IMR-90 (cell line): ENCODE results near the gene GLRA2. TPM values are rescaled to one million over a fixed set of nuclear protein-coding genes. Genes with fewer than 3 reads are reported as not detected.

Source experiments
- ATAC-seq: fragments of 200-7000 bp; cut with Tn5 transposase; 2 replicates; pipeline ENCODE4 v1.9.1; 2020; ENCODE audit warnings: low read depth, mild to moderate bottlenecking, moderate library complexity
- Bru-seq: library from RNA; stranded (reverse); fragments of 400-500 nt; gene quantifications from one replicate; lab custom pipeline; 2021; lab: Mats Ljungman, UMichigan
- BruChase-seq, 2 experiments: library from RNA; stranded (reverse); fragments of 400-500 nt; gene quantifications; one replicate each; lab custom pipeline; 2021; lab: Mats Ljungman, UMichigan
- BruUV-seq: library from RNA; stranded (reverse); fragments of 400-500 nt; replicated peaks from 2 replicates; lab custom pipeline; 2021; lab: Mats Ljungman, UMichigan
- CTCF ChIA-PET: fragments of 300-600 bp; formaldehyde crosslinking; extraction: SDS; loops from one replicate; lab custom pipeline; 2021; ENCODE audit warnings: antibody characterized with exemption; lab: Yijun Ruan, JAX
- POLR2A ChIA-PET: fragments of 300-600 bp; sonication (Branson Sonifier 250); formaldehyde crosslinking; loops from one replicate; lab custom pipeline; 2022; ENCODE audit warnings: antibody characterized with exemption; ENCODE audit not compliant: unreplicated experiment; lab: Charles Lee
- DNase-seq: peaks from one replicate; pipeline ENCODE4 v3.0.0; 2013
- H2AFZ ChIP-seq: replicated peaks from 2 replicates; pipeline ENCODE3; 2013; ENCODE audit warnings: low read length, mild to moderate bottlenecking; ENCODE audit not compliant: poor library complexity
- H2AK5ac ChIP-seq: 2 replicates; pipeline ENCODE4 v1.6.1; 2013; ENCODE audit warnings: low read depth, low read length, inconsistent platforms
- H2AK9ac ChIP-seq: replicated peaks from 2 replicates; pipeline ENCODE3; 2013; ENCODE audit warnings: mild to moderate bottlenecking, low read depth, low read length, moderate library complexity; ENCODE audit not compliant: poor library complexity
- H2BK120ac ChIP-seq: 2 replicates; pipeline ENCODE4 v1.6.1; 2013; ENCODE audit warnings: low read depth, low read length, inconsistent platforms
- H2BK15ac ChIP-seq: 3 replicates; pipeline ENCODE4 v1.6.1; 2013; ENCODE audit warnings: low read depth, low read length, inconsistent platforms
- H2BK20ac ChIP-seq: 2 replicates; pipeline ENCODE4 v1.6.1; 2013; ENCODE audit warnings: low read depth, mild to moderate bottlenecking, inconsistent platforms, low read length, moderate library complexity
- H2BK5ac ChIP-seq: 2 replicates; pipeline ENCODE4 v1.6.1; 2013; ENCODE audit warnings: mild to moderate bottlenecking, low read depth, low read length, inconsistent platforms; ENCODE audit not compliant: poor library complexity, severe bottlenecking
- H3K14ac ChIP-seq: replicated peaks from 2 replicates; pipeline ENCODE4 v1.6.1; 2013; ENCODE audit warnings: low read depth, low read length, inconsistent platforms
- H3K18ac ChIP-seq: 2 replicates; pipeline ENCODE4 v1.6.1; 2013; ENCODE audit warnings: low read depth, low read length, control low read depth
- H3K23ac ChIP-seq: 2 replicates; pipeline ENCODE4 v1.6.1; 2013; ENCODE audit warnings: low read depth, low read length, inconsistent platforms
- H3K27ac ChIP-seq: 2 replicates; pipeline ENCODE4 v1.5.1; 2013; ENCODE audit warnings: mild to moderate bottlenecking, control low read depth, low read length; ENCODE audit not compliant: insufficient read depth
- H3K27me3 ChIP-seq: 2 replicates; pipeline ENCODE4 v1.6.1; 2013; ENCODE audit warnings: low read length; ENCODE audit not compliant: control insufficient read depth, insufficient read depth
- H3K36me3 ChIP-seq: 2 replicates; pipeline ENCODE4 v1.6.1; 2013; ENCODE audit warnings: low read length, mixed read lengths; ENCODE audit not compliant: control insufficient read depth, insufficient read depth
- H3K4ac ChIP-seq: 2 replicates; pipeline ENCODE4 v1.6.1; 2013; ENCODE audit warnings: low read depth, low read length, inconsistent platforms
- H3K4me1 ChIP-seq: 2 replicates; pipeline ENCODE4 v1.6.1; 2013; ENCODE audit warnings: low read length, mixed read lengths; ENCODE audit not compliant: control insufficient read depth, insufficient read depth
- H3K4me2 ChIP-seq: 2 replicates; pipeline ENCODE4 v1.6.1; 2013; ENCODE audit warnings: low read depth, mild to moderate bottlenecking, control low read depth, low read length, moderate library complexity
- H3K4me3 ChIP-seq: 2 replicates; pipeline ENCODE4 v1.5.1; 2013; ENCODE audit warnings: low read depth, mild to moderate bottlenecking, control low read depth, low read length, moderate library complexity; ENCODE audit not compliant: insufficient read depth
- H3K56ac ChIP-seq: 2 replicates; pipeline ENCODE4 v1.6.1; 2013; ENCODE audit warnings: low read length, inconsistent platforms; ENCODE audit not compliant: insufficient read depth; ENCODE audit errors: extremely low read depth
- H3K79me1 ChIP-seq, 2 experiments: 2 replicates each; pipeline ENCODE4 v1.6.1; 2013; ENCODE audit warnings: low read length in 2 of 2, inconsistent platforms in 1 of 2, low read depth in 1 of 2
- H3K9ac ChIP-seq: 2 replicates; pipeline ENCODE4 v1.6.1; 2013; ENCODE audit warnings: low read depth, low read length, control low read depth
- H3K9me1 ChIP-seq: 2 replicates; pipeline ENCODE4 v1.6.1; 2013; ENCODE audit warnings: low read length, inconsistent platforms; ENCODE audit not compliant: insufficient read depth
- H3K9me3 ChIP-seq: 2 replicates; pipeline ENCODE4 v1.6.1; 2013; ENCODE audit warnings: low read length; ENCODE audit not compliant: control insufficient read depth, insufficient read depth
- H4K20me1 ChIP-seq: 2 replicates; pipeline ENCODE4 v1.6.1; 2013; ENCODE audit warnings: low read length, inconsistent platforms; ENCODE audit not compliant: insufficient read depth
- H4K5ac ChIP-seq: 2 replicates; pipeline ENCODE4 v1.6.1; 2013; ENCODE audit warnings: mild to moderate bottlenecking, low read depth, low read length, control low read depth
- H4K8ac ChIP-seq, 2 experiments: 2 replicates each; pipeline ENCODE4 v1.6.1; 2013; ENCODE audit warnings: low read depth in 2 of 2, low read length in 2 of 2, control low read depth in 1 of 2, inconsistent platforms in 1 of 2
- H4K91ac ChIP-seq: 2 replicates; pipeline ENCODE4 v1.6.1; 2013; ENCODE audit warnings: low read depth, low read length, inconsistent platforms; ENCODE audit not compliant: insufficient read depth
- BHLHE40 ChIP-seq: fragments of 150-350 bp; IDR thresholded peaks from 2 replicates; pipeline ENCODE4 v1.6.1; 2016; ENCODE audit warnings: mild to moderate bottlenecking, low read depth, low read length
- CEBPB ChIP-seq: IDR thresholded peaks from 2 replicates; pipeline ENCODE4 v1.6.1; 2012; ENCODE audit warnings: low read depth, low read length, improper control_type of control experiment
- CHD1 ChIP-seq: IDR thresholded peaks from 2 replicates; pipeline ENCODE4 v1.6.1; 2012; ENCODE audit warnings: low read depth, low read length, improper control_type of control experiment
- FOS ChIP-seq: fragments of 150-350 bp; IDR thresholded peaks from 2 replicates; pipeline ENCODE4 v1.6.1; 2016; ENCODE audit warnings: low read depth, low read length
- MAZ ChIP-seq: IDR thresholded peaks from 2 replicates; pipeline ENCODE4 v1.6.1; 2012; ENCODE audit warnings: low read depth, mild to moderate bottlenecking, low read length, improper control_type of control experiment, moderate library complexity, borderline replicate concordance
- MXI1 ChIP-seq: IDR thresholded peaks from 2 replicates; pipeline ENCODE4 v1.6.1; 2012; ENCODE audit warnings: low read depth, mild to moderate bottlenecking, low read length, moderate library complexity, borderline replicate concordance
- NFE2L2 ChIP-seq: fragments of 150-350 bp; IDR thresholded peaks from 2 replicates; pipeline ENCODE4 v1.6.1; 2016; ENCODE audit warnings: low read depth, mild to moderate bottlenecking, low read length
- RAD21 ChIP-seq: IDR thresholded peaks from 2 replicates; pipeline ENCODE4 v1.6.1; 2012; ENCODE audit warnings: low read length, improper control_type of control experiment
- RCOR1 ChIP-seq: IDR thresholded peaks from 2 replicates; pipeline ENCODE4 v1.6.1; 2012; ENCODE audit warnings: mild to moderate bottlenecking, low read length, improper control_type of control experiment; ENCODE audit not compliant: insufficient replicate concordance
- RFX5 ChIP-seq: IDR thresholded peaks from 2 replicates; pipeline ENCODE4 v1.8.0; 2012; ENCODE audit warnings: low read depth, mild to moderate bottlenecking, low read length, moderate library complexity
- WGBS, 2 experiments: methylation state at CpG; one replicate each; pipeline versions ENCODE4 v1.1.5 to v1.1.7; 2013; ENCODE audit warnings: missing lambda C conversion rate in 2 of 2; ENCODE audit not compliant: insufficient read length in 1 of 2; ENCODE audit errors: extremely low coverage in 2 of 2; 5-methylcytosine and 5-hydroxymethylcytosine counted together
- dilution Hi-C: fragments of 300-500 bp; cut with HindIII; formaldehyde crosslinking; loops from one replicate; pipeline ENCODE4 v1.14.3; 2018; ENCODE audit warnings: low sequenced_read_pairs; ENCODE audit not compliant: unreplicated experiment
- in situ Hi-C: fragments of 300-500 bp; cut with MboI; formaldehyde crosslinking; loops from 3 replicates; pipeline ENCODE4 v1.14.3; 2019; ENCODE audit warnings: low sequenced_read_pairs, inconsistent platforms, mixed read lengths
- intact Hi-C: fragments of 100-400 bp; cut with micrococcal nuclease; formaldehyde crosslinking; loops from 2 replicates; pipeline ENCODE4 v1.10.0; 2022
- long read RNA-seq: library from polyadenylated mRNA; unstranded; transcript quantifications from one replicate; pipeline ENCODE4 v2.0.0, GENCODE V29; 2021; ENCODE audit not compliant: unreplicated experiment
- polyA plus RNA-seq, 3 experiments: library from polyadenylated mRNA; depleted of rRNA; stranded (reverse); fragments of >200 nt; gene quantifications; 2 replicates each; pipeline ENCODE4 v1.2.3, GENCODE V29; 2012; ENCODE audit warnings: low replicate concordance in 1 of 3
- total RNA-seq: library from RNA; depleted of rRNA; stranded (reverse); fragments of >200 nt; gene quantifications from 2 replicates; pipeline ENCODE4 v1.2.3, GENCODE V29; 2012; rRNA removed
- TF ChIP-seq, protein P1 (sequence below): fragments of 150-350 bp; IDR thresholded peaks from 2 replicates; pipeline ENCODE4 v1.6.1; 2016; ENCODE audit warnings: low read depth, mild to moderate bottlenecking, low read length, moderate library complexity, borderline replicate concordance
- TF ChIP-seq, protein P2 (sequence below): conservative IDR thresholded peaks from 2 replicates; pipeline ENCODE4 v1.5.1; 2012; ENCODE audit warnings: mild to moderate bottlenecking, low read depth, low read length, improper control_type of control experiment
- TF ChIP-seq, protein P3 (sequence below): fragments of 150-350 bp; IDR thresholded peaks from 2 replicates; pipeline ENCODE4 v1.6.1; 2017; ENCODE audit warnings: mild to moderate bottlenecking, antibody characterized with exemption, low read length, low read depth

GLRA2 gene
- not detected in 2 replicates for total RNA-seq
- polyA plus RNA-seq (2012; rRNA removed): not detected in 2 replicates
- polyA plus RNA-seq (2012; cell fraction: cytosol; rRNA removed): not detected in 2 replicates
- not detected in 2 replicates for polyA plus RNA-seq (2012; cell fraction: nucleus; rRNA removed; ENCODE audit: low replicate concordance)
- Bru-seq, nascent RNA: percentile 1 among the genes with signal in this experiment
- not detected for BruChase-seq, experiment 1, labeled RNA remaining after a 6-hour chase
- BruChase-seq, experiment 2, labeled RNA remaining after a 2-hour chase: not detected
- long read RNA-seq: 0 reads

DNA sequence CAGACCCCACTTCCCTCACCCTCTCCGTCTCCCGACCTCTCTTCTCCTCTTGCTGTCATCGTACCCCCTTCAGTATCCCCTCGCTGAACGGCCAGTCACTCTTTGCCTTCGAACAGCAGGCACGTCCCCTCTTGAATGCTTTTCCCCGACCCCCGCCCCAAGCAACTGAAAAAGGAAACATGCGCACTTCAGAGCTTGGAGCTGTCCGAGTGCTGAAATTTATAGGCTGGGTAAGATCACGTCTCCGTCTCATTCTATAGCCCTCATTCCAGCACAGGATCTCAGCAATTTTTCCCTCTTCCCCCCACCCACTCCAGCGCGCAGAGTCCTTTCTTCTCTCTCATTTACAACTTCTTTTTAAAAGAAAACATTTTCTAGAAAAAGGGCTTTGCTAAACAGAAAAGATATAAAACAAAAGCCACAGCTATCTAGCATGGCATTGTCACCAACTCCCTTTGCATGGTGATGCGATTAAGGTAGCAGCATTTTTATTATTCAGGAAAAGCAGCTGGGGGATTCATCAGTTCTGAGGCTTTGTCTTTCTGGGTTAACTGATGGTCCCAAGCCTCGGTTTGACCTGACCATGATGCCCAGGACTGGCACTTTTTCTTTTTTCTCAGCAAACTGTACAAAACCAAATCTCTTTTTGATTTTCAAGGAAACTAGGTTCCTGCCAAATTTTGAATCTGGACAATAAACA lies at the start of gene GLRA2:
Gene GLRA2 (plus strand): TSS at position 247 of the 700 bp plus-strand sequence. CDS start 522 bp downstream, outside the sequence.
- Histone ChIP-seq H3K23ac (no peak within 1 kb of the TSS), H2BK5ac (no peak within 1 kb of the TSS), H3K4me1 (no peaks in the 10 kb centered on the region), H3K4me3 (no peak within 1 kb of the TSS), H3K18ac (no peak within 1 kb of the TSS), H4K5ac (no peak within 1 kb of the TSS), H3K4me2 (peak within 1 kb of the TSS; percentile 23; the same call in 1 of the 2 replicates), H3K56ac (no peak within 1 kb of the TSS; the same call in 1 of the 2 replicates), H3K27ac (no peak within 1 kb of the TSS), H2BK15ac (no peak within 1 kb of the TSS), H3K14ac (no peak within 1 kb of the TSS), H3K9me1 (no peaks in the 10 kb centered on the region), H3K27me3 (no peaks in the 10 kb centered on the region), H2AK5ac (no peak within 1 kb of the TSS), H2BK120ac (no peak within 1 kb of the TSS), H2BK20ac (no peak within 1 kb of the TSS), H4K20me1 (no peaks in the 10 kb centered on the region), H4K8ac (no peak within 1 kb of the TSS), H2AK9ac (no peak within 1 kb of the TSS), H3K9me3 (no peaks in the 10 kb centered on the region), H3K79me1 (no peaks in the 10 kb centered on the region), H3K4ac (no peak within 1 kb of the TSS), H2AFZ (no peak within 1 kb of the TSS), H3K36me3 (no peaks in the 10 kb centered on the region), H3K9ac (no peak within 1 kb of the TSS), H4K91ac (no peak within 1 kb of the TSS)
- intact Hi-C loops: loop anchor here (2.0 kb wide), 1 partner anchor 491 kb away; no protein-coding TSS in a partner anchor
- ChIA-PET CTCF (no interaction called here), POLR2A (no interaction called here)
- BruUV-seq: no TSS peak
- DNase-seq (peak; percentile 13), ATAC-seq (0 out of 2 replicates have a peak, but pooled peaks have one; percentile 37)
- dilution Hi-C loops: no loop called here
- in situ Hi-C loops: no loop called here
- 21% methylated on average over 5 of the region's 17 CpGs; no CpG with 5 or more reads in 1 of the 2 experiments for WGBS, 2 experiments
- TF ChIP-seq RFX5 (no peak), RAD21 (no peak), MAZ (no peak), FOS (no peak), BHLHE40 (no peak), CHD1 (no peak), NFE2L2 (no peak), CEBPB (no peak), RCOR1 (no peak), MXI1 (no peak)
- TF ChIP-seq, protein P1, sequence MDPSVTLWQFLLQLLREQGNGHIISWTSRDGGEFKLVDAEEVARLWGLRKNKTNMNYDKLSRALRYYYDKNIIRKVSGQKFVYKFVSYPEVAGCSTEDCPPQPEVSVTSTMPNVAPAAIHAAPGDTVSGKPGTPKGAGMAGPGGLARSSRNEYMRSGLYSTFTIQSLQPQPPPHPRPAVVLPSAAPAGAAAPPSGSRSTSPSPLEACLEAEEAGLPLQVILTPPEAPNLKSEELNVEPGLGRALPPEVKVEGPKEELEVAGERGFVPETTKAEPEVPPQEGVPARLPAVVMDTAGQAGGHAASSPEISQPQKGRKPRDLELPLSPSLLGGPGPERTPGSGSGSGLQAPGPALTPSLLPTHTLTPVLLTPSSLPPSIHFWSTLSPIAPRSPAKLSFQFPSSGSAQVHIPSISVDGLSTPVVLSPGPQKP: no peak
- TF ChIP-seq, protein P2, sequence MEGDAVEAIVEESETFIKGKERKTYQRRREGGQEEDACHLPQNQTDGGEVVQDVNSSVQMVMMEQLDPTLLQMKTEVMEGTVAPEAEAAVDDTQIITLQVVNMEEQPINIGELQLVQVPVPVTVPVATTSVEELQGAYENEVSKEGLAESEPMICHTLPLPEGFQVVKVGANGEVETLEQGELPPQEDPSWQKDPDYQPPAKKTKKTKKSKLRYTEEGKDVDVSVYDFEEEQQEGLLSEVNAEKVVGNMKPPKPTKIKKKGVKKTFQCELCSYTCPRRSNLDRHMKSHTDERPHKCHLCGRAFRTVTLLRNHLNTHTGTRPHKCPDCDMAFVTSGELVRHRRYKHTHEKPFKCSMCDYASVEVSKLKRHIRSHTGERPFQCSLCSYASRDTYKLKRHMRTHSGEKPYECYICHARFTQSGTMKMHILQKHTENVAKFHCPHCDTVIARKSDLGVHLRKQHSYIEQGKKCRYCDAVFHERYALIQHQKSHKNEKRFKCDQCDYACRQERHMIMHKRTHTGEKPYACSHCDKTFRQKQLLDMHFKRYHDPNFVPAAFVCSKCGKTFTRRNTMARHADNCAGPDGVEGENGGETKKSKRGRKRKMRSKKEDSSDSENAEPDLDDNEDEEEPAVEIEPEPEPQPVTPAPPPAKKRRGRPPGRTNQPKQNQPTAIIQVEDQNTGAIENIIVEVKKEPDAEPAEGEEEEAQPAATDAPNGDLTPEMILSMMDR: no peak
- TF ChIP-seq, protein P3, sequence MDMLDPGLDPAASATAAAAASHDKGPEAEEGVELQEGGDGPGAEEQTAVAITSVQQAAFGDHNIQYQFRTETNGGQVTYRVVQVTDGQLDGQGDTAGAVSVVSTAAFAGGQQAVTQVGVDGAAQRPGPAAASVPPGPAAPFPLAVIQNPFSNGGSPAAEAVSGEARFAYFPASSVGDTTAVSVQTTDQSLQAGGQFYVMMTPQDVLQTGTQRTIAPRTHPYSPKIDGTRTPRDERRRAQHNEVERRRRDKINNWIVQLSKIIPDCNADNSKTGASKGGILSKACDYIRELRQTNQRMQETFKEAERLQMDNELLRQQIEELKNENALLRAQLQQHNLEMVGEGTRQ: no peak
